Tibial nerve (tissue), 4 donors: ENCODE results near the gene SPRED1.

Source experiments
- CTCF ChIP-seq, 5 experiments: fragments of 200-600 bp in 3 of 5; fragments of 450-650 bp in 2 of 5; sonication (generic) in 3 of 5; IDR thresholded peaks; one replicate each; pipeline ENCODE4 v1.5.1; 2016 to 2019; ENCODE audit warnings: antibody characterized with exemption in 5 of 5, mild to moderate bottlenecking in 3 of 5, moderate library complexity in 2 of 5
- EP300 ChIP-seq, 2 donors: sonication (generic); formaldehyde crosslinking; IDR thresholded peaks; one replicate each; pipeline ENCODE4 v1.6.1; 2017; ENCODE audit warnings: antibody characterized with exemption in 2 of 2, mild to moderate bottlenecking in 1 of 2
- POLR2A ChIP-seq, 2 donors: fragments of 450-650 bp; IDR thresholded peaks; one replicate each; pipeline ENCODE4 v1.6.1; 2017; ENCODE audit warnings: antibody characterized with exemption in 2 of 2, mild to moderate bottlenecking in 2 of 2, moderate library complexity in 2 of 2

GRCh38 chr15:38263996-38264395 lies 11.4 kb downstream of the SPRED1 start:
- TF ChIP-seq POLR2A (IDR thresholded peaks at IDR 0.05): no peak
- TF ChIP-seq CTCF (IDR thresholded peaks at IDR 0.05): no peak
- no peak for TF ChIP-seq EP300 (IDR thresholded peaks at IDR 0.05)
